ENCODE measurements around the gene RELA. TPM values are rescaled to one million over a fixed set of nuclear protein-coding genes. Genes with fewer than 3 reads are reported as not detected.

RELA gene
- total RNA-seq = 34.2 and 35.8 TPM in 2 replicates

DNA sequence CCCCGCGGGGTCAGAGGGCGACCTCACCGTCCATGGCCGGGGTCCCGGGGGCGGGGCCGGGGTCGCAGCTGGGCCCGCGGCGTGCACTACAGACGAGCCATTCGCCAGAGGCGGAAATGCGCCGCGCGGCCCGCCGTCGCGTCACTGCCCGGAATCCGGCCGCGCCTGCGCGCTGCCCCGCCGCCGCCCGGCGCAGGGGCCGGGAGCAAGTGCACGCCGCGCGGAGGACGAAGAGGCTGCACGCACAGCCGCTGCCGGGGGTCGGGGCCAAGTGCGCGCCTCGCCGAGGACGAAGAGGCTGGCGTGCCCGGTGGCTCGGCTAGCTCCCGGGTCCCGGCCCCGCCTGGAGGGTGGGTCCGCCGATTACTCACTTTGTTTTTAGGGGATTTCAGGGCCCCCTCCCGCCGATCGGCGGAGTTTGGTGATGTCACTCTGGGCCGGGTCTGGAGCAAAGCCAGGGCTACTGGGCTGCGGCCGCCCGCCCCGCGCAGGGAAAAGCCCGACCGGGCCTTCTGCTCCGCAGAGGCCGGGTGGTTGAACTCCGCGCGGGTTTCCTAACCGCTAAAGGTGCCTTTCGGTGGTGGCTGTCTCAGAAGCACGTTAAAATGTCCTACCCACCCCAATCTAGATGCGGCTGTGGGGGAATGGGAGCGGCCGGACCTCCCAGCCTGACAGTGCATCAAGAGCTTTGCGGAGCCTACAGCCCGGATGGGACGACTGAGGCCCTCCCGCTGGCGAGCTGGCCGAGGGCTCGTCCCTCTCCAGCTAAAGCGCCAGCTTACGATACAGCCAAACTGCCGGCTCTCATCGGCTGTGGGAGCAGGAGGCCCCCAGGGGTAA, at the start of gene RELA:
RELA (minus strand) TSS at position 118 of the 840 bp plus-strand sequence; CDS start at position 34, 84 bp downstream.

DNA sequence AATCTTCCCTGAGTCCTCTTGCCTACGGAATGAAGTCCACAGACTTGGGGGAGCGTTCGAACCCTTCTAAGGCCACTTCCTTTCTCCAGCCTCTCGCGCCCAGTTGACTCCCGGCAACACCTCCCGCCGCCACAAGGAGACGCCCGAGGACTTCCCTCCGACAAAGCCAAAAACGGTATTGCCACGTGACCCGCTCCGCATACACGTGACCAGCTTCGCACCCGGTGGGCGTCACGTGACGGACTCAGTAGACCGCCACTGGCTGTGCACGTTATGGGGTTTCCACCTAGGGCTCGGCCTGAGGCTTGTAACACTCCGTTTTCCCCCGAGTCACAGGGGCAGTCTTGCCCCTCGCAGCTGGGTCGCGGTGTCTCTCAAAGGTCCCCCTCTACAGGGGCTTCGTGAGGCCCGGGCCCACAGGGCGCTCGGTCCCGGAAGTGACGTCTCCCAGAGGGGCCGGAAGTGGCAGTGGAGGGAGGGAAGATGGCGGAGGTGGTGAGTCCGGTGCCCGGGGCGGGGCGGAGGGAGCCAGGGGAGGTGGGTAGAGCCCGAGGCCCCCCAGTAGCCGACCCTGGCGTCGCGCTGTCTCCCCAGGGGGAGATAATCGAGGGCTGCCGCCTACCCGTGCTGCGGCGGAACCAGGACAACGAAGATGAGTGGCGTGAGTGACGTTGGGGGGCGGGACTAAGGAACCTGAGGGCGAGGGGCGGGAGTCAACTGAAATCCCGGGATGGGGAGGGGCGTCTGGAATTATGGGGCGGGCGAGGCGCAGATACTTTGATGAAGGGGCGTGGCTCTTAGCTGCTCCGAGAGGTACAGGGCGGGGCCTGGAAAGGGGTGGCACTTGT, 49.3 kb upstream of the RELA start, which contains the start of gene KAT5:
KAT5 (plus strand) TSS at position 468 of the 848 bp plus-strand sequence; CDS start at position 484, 16 bp downstream.

DNA sequence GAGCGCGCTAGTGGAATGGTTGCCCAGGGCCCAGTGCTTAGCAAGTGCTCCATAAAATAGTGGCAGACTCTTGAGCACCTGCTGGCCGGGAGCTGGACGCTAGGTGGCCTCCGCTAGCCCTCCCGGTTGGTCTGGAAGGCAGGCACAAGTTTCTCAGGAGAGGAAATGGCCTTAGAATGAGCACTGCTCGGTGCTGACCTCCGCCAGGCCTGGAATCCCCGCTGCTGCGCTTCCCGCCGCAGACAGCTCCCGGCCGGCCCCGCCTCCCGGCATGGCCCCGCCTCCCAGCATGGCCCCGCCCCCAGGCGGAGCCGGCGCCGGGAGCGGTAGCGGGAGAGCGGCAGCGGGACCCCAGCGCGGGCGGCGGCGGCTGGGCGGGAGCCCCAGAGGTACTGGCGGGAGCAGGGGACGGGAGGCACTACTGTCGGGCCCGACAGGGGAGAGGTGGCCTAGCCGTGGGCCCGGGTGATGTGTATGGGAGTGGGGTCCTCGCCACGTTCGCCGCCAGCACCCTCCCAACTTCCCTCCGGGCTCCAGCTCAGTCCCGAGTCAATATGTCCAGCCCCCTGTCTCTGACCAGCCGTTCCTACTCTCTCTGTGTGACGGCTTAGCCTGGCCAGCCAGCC, 24.8 kb downstream of the RELA start, which contains the start of gene SIPA1:
SIPA1 (plus strand) TSS at position 308 of the 626 bp plus-strand sequence. CDS start 2,821 bp downstream, outside the sequence.

DNA sequence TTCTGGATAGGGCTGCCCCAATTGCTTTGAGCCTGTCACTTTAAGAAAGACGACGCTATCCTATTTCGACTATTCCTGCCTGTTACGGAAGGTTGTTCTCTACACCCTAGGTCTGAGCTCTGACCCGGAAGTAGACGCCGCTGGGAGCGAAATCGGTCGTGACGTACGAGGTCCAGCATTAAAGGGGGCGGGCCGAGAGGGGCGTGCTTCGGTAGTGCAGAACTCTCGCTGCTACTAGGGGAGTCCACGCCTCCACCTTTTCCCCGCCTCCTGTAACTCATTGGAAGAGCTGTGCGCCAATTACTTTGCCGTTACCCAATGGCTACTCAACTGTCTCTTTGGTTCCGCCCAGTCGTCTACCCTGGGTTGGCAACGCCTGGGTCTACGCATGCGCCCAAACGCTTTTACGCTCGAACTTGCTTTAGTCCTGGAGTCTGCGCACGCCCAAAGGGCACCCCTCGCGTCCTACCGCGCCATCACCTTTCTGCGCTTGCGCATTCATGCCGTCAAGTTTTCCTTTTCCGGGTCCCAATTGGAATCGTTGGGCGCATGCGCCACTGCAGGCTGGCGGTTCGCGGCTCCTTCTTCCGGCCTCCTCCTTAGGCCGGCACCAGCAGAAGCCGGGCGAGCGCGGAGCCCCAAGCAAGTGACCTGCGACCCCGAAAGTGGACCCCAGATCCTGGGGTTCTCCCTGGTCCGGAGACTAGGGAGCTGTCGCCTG, 47.3 kb downstream of the RELA start, which contains the start of gene PCNX3:
PCNX3 (plus strand) TSS at position 548 of the 721 bp plus-strand sequence. CDS start 536 bp downstream, outside the sequence.

Other genes starting within 250 kb of the RELA start
- gene NEAT1, start 240.1 kb downstream of the RELA start, total RNA-seq = 105 and 106 TPM in 2 replicates
- 5,652 and 8,659 TPM in 2 replicates for gene MALAT1, start 163.9 kb downstream of the RELA start, total RNA-seq
- 101 and 106 TPM in 2 replicates for gene SCYL1, start 137.8 kb downstream of the RELA start, total RNA-seq
- 263 and 277 TPM in 2 replicates for gene LTBP3, start 104.6 kb downstream of the RELA start, total RNA-seq
- 33.3 and 40.4 TPM in 2 replicates for gene ZNRD2, start 92.4 kb downstream of the RELA start, total RNA-seq
- gene FAM89B, start 90.4 kb downstream of the RELA start, total RNA-seq = 36.1 and 36.3 TPM in 2 replicates
- gene EHBP1L1, start 86.9 kb downstream of the RELA start, total RNA-seq = 23.9 and 38.8 TPM in 2 replicates
- not detected in 2 replicates for gene KCNK7, start 67.1 kb downstream of the RELA start, total RNA-seq
- 18.3 and 18.9 TPM in 2 replicates for gene MAP3K11, start 48.7 kb downstream of the RELA start, total RNA-seq
- gene PCNX3, start 47.1 kb downstream of the RELA start, total RNA-seq = 26.0 and 29.2 TPM in 2 replicates
- 15.2 and 18.5 TPM in 2 replicates for gene SIPA1, start 24.8 kb downstream of the RELA start, total RNA-seq
- gene KAT5, start 49.3 kb upstream of the RELA start, total RNA-seq = 28.4 and 32.0 TPM in 2 replicates
- gene RNASEH2C, start 57.9 kb upstream of the RELA start, total RNA-seq = 90.9 and 134 TPM in 2 replicates
- gene AP5B1, start 118.1 kb upstream of the RELA start, total RNA-seq = 11.8 and 12.2 TPM in 2 replicates
- gene OVOL1, start 124.1 kb upstream of the RELA start, total RNA-seq = not detected in 2 replicates
- 3.4 and 3.9 TPM in 2 replicates for gene SNX32, start 171.0 kb upstream of the RELA start, total RNA-seq
- gene CFL1, start 195.3 kb upstream of the RELA start, total RNA-seq = 687 and 730 TPM in 2 replicates
- gene MUS81, start 197.5 kb upstream of the RELA start, total RNA-seq = 16.9 and 27.2 TPM in 2 replicates
- 164 and 229 TPM in 2 replicates for gene EFEMP2, start 209.9 kb upstream of the RELA start, total RNA-seq
- gene CTSW, start 216.9 kb upstream of the RELA start, total RNA-seq = 2.4 TPM in 1 of 2 replicates, not detected in the other
- 104 and 109 TPM in 2 replicates for gene FIBP, start 225.6 kb upstream of the RELA start, total RNA-seq
- 122 and 131 TPM in 2 replicates for gene CCDC85B, start 227.8 kb upstream of the RELA start, total RNA-seq
- 19.4 and 22.3 TPM in 2 replicates for gene FOSL1, start 237.5 kb upstream of the RELA start, total RNA-seq